Activated gamma-delta T cell treated with anti-CD3 and anti-CD28 coated beads, Interleukin-2, amount 50 U/mL, for 16 hours (primary cell): ENCODE results near the gene ATG4A.

Experiments used
- DNase-seq: peaks from one replicate; pipeline ENCODE4 v3.0.0-alpha.2; 2020; ENCODE audit warnings: low read depth

ATG4A gene

GRCh38 chrX:108123591-108124366, 32.2 kb downstream of the ATG4A start:
- no peak for DNase-seq

DNA sequence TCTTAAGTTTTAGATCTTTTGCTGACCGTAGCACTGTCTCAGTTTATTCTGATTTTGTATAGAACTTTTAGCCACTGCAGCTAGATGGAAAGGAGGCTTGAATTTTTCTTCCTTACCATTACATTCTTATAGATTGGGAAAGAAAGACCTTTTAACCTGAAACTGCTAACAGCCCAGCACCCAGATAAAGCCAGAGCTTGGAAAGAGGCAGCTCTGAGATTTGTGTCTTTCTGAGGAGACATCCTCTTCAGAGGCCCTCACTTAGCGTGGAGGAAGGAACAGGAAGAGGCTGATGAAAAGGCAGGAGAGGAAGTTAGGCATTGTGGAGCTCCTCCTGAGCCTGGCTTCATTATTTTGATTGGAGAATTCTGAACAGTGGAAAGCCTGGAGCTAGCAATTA, 35.1 kb downstream of the ATG4A start:
- no peak for DNase-seq

- no peak for DNase-seq
Measured at GRCh38 chrX:108127152-108127551, 35.6 kb downstream of the ATG4A start.

DNA sequence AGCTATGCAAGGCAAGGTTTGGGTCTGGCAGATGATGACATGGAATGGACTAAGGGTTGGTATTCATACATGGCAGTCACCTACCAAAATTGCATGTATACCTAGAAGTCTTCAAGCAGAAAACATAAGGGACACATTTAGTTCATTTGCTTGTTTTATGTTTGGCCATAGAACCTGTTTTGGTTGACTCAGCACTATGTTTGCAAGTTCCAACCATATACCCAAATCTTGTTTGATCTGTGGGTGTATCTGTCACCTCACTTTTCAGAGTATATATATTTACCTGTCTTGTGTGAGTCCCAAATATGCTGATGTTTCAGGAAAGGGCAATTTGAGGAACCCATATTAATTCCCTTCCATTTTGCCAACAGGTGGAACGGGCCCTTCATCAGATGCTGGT, 39.3 kb downstream of the ATG4A start:
- DNase-seq: no peak

DNA sequence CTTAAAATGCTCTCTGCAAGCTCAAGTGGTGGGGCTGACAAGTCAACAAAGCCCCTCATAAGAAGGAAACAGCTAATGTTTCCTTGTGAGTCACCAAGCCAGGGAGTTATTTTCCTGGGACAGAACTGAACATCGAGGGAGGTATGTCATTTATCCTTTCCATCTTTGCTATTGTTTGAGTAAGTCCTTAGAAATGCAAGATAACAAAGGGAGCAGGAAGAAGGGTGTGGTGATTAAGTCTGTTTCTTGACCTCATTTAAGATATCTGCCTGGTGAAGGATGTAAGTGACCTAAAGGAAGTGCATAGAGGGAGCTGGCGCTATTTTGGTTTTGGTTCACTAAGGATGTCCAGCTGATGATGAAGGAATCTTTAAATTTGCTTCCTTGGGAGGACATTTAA, 39.9 kb downstream of the ATG4A start:
- no peak for DNase-seq

GRCh38 chrX:108132034-108132433, 40.5 kb downstream of the ATG4A start:
- DNase-seq: no peak

DNA sequence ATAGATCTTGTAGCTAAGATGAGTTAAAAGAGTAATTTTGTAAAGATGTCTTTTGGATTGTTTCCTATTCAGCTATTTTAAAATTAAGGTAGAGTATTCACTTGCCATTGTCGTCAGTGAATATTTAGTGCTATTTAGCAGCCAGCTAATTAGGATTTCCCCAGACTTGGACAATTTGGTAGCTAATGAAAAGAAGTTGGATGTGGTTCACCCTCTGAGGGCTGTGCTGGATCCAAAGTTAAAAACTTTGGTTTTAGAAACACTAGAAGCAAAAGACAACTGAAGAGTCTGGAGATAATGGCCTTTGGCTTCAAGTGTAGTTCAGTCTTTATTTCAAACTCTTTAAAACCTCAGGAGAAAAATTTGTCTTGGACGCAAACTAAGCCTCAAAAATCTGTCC, 41.3 kb downstream of the ATG4A start:
- no peak for DNase-seq

DNA sequence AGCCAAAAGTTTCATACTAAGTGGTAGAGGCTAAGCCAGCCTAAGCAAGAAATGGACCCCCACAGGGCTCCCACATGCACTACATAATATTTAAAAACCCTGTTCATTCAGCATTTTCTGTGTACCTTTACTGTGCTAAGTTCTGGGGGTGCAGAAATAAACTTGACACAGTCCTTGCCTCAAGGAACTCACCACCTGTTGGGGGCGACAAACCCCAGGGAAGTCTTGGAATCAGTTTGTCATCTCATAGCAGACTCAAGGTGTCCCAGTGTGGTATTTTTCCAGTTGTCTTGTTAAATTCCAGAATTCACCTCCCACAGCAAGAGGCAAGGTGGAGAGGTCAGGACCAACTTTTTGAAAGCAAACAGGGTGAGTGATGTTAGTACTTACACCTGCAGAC, 43.1 kb downstream of the ATG4A start:
- no peak for DNase-seq

DNA sequence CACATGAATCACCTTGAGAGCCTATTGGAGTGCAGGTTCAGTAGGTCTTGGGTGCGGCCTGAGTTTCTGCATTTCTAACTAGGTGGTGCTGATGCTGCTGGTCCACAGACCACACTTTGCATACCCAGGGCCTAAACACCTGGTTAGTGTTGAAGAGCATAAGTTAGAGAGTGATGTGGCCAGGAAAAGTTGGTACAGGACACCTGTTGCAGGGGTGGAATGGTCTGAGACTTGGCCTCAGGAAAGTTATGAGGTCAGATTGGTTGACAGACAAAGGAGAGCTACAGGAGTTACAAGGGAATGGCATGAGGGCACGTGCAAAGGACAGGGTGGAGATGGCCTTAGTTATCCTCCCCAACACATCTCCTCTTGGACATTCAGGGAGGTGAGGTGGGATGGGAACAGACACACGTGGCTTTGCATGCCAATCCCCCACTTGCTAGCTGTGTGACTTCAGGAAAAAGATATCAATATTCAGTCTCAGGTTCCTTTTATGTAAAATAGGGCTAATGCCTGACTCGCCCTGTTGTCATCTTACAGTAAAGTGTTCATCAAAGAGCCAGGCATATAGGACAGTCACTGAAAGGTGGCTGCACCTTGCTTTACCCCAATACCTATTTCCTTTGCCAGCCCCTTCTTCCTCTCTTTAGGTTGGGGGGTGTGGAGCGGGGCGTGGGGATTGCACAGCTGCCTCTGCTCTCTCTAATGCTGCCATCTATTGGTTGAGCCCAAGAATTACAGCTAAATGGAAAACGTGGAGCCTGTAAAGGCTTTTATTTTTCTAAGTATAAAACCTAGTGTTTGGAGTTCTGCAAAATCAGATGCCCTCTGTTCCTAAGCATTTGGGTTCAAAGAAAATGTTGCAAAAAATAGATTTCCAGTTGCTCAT, 47.5 kb downstream of the ATG4A start:
- DNase-seq: no peak

DNA sequence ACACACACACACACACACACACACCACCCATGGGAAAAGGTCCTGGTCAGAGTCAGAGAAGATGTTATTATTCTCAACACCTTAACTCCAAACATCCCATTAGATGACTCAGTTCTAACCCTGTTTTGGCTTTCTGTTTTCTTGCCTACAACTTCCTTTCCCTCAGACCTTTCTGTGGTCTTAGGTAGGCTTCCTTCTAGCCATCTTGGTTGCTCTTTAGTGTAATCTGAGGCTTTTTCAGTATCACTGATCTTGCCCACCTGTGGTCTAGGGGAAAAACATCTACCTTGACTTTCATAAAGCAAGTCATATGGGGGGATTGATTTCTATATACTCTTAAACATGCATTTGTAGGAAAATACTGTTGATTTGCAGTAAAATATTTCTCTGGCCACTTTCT, 56.9 kb downstream of the ATG4A start:
- no peak for DNase-seq

GRCh38 chrX:108156082-108156481, 64.5 kb downstream of the ATG4A start:
- no peak for DNase-seq

DNA sequence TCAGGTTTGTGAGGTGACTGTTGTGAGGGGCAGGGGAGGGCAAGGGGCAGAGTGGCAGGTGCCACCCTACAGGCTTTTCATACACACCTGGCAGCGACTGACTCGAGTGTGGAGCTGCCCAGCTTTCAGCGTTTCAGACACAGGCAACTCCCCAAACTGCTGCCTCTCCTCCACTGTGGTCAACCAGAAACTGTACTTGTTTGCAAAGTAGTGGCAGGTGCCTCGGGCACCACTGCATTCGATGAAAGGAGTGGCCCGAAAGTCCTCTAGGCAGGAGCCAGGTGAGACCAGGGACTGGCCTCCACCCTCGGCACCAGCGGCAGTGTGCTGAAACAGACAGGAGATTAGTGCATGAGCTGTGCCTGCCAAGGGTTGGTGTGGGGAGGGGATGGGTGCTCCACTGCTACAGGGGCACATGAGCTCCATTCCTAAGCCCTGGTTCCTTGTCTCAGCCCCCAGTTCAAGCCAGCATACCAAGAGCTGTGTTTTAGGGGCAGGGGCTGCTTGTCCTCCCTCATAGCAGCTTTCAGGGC, 65.4 kb downstream of the ATG4A start:
- DNase-seq: no peak

DNA sequence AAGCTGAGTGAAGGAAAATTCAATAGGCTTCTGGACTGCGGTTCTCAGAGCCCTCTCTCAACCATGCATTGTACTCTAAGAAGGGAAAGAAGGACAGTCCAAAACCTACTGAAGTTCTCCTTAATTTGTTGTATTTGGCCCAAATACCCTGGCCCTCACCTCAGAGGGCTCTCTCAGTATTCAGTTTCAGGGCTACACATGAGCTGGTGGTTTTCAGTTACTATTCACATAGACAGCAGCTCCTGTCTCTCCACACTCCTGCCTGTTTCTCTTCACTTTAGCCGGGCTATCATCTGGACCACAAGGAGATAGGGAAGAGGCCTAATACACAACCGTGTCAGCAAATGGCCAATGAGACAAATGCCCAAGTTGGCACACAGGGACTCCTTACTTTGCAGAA, 66.0 kb downstream of the ATG4A start:
- no peak for DNase-seq

- no peak for DNase-seq
Measured at GRCh38 chrX:108159028-108159670, 67.6 kb downstream of the ATG4A start.

DNA sequence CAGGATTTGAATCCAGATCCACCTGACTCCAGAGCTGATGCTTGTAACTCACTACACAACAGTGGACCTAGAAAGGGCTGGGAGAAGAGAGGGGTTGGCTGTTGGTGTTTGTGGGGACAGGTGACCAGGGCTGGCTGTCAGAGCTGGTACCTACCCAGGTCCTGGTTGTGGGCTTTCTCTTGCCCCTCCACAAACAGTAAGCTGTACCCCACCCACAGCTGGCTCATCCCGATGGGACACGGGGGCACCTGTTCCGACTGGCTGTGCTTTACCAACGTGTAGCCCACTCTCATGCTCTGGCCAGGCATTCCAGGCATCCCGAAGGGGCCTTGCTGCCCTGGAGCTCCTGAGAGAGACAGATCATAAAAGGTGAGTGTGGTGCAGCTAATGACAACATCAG, 68.7 kb downstream of the ATG4A start:
- DNase-seq: no peak

DNA sequence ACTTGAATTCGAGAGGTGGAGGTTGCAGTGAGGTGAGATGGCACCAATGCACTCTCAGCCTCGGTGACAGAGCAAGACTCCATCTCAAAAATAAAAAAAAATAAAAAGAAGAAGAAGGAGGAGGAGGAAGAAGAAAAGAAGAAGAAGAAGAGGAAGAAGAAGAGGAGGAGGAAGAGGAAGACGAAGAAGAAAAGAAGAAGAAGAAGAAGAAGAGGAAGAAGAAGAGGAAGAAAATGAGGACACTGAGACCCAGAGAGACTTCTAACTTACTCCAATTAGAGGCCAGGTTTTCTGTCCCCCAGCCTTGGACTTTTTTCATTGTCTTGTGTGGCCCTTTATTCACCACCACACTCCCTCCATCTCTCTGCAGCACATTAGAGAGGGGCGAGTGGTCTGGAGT, 70.7 kb downstream of the ATG4A start:
- no peak for DNase-seq

DNA sequence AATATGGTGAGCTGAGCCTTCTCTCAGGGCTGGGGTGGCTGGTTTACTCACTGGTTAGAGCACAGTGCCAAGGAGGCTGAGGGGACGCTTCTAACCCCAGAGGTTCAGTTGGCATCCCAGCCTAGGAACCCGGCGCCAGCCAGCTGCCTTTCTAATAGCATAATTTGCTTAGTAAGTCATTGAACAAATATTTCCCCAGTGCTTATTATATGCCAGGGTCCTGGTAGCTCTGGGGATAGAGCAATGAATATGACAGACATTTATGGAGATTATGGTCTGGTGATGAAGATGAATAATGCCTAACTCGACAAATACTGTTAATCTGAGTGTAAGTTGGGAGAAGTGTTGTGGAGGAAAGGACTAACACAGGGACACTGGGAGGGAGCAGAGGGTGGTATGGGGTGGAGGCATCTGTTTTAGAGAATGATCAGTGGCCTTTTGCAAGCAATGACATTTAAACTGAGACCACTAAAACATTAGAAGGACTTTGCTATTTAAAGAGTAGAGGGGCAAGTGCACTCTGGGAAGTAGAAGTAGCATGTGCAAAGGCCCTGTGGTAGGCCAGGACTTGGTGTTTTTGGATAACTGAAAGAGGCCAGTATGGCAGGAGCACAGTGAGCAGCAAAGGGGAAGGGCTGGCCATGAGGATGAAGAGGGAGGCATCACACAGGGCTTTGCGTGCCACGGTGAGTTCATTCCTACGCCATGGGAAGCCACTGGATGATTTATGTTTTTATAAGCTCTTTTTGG, 71.9 kb downstream of the ATG4A start:
- no peak for DNase-seq

GRCh38 chrX:108165383-108166111, 74.0 kb downstream of the ATG4A start:
- DNase-seq: no peak

GRCh38 chrX:108167211-108167872, 75.8 kb downstream of the ATG4A start:
- DNase-seq: no peak

DNA sequence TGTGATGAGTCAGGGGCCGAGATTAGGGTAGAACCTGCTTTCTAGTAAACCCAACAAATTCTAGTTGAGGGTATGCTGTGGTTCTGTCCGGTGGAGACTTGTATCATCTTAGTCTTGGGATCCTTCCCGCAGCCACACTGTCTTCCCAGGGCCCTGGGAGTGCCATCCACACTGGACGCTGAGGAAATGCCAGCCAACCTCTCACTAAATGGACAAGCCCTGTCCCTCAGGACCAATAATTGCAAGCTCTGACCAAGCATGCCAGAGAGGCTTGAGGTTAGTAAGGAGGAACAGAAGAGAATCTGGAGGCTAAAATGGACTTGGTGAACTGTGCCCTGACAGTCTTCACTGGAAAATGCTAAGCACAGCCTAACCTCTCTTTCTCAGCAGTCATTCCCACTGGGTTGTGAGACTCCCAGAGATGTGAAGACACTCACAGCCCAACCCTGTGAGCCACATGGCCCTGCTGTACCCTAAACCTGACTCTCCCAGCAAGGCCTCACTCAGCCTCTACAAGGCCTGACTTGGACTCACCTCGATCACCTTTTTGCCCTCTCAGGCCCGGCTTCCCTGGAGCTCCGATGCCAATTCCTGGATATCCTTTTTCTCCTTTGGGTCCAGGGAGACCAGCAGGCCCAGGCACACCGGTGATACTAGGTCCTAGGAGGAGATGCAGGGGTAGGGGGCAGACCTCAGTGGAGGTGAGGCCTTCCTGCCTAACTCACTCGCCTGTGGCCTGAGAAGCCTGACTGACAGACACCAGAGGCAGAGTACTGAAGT, 77.6 kb downstream of the ATG4A start:
- no peak for DNase-seq
